ENCODE measurements around the gene CLIC5.

CLIC5 gene

DNA sequence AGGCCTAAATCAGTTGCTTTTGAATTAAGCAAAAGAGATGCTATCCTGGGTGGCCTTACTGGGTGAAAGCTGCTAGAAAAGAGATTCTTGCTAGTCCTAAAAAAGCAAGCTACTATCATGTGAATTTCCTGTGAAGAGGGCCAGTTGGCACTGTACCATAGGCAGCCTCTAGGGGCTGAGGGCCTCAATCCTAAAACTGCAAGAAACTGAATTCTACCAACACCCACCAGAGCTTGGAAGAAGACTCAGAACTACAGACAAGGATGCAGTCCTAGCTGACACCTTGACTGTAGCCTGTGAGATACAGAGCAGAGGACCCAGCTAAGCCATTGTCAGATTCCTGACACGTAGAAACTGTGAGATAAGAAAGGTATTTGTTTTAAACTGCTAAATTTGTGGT, 24.5 kb downstream of the CLIC5 start:
- TF ChIP-seq EP300 (IDR thresholded peaks at IDR 0.05; ENCODE audit: borderline replicate concordance) (no peak), CEBPB (IDR thresholded peaks at IDR 0.05) (no peak), RAD21 (IDR thresholded peaks at IDR 0.05; ENCODE audit: low read depth) (no peak), CREB1 (IDR thresholded peaks at IDR 0.05; ENCODE audit: low read depth) (no peak), TCF12 (IDR thresholded peaks at IDR 0.05; ENCODE audit: low read depth) (no peak), TEAD4 (IDR thresholded peaks at IDR 0.05) (no peak), FOXM1 (IDR thresholded peaks at IDR 0.05; ENCODE audit: borderline replicate concordance, low read depth) (no peak), EGR1 (IDR thresholded peaks at IDR 0.05) (no peak), YY1 (IDR thresholded peaks at IDR 0.05; ENCODE audit: low read depth) (no peak), TAF1 (IDR thresholded peaks at IDR 0.05; ENCODE audit: low read depth) (no peak), ZBTB7A (IDR thresholded peaks at IDR 0.05; ENCODE audit: low read depth) (no peak)
- TF ChIP-seq, protein P1, sequence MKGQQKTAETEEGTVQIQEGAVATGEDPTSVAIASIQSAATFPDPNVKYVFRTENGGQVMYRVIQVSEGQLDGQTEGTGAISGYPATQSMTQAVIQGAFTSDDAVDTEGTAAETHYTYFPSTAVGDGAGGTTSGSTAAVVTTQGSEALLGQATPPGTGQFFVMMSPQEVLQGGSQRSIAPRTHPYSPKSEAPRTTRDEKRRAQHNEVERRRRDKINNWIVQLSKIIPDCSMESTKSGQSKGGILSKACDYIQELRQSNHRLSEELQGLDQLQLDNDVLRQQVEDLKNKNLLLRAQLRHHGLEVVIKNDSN (IDR thresholded peaks at IDR 0.05) = no peak
- TF ChIP-seq, protein P2, sequence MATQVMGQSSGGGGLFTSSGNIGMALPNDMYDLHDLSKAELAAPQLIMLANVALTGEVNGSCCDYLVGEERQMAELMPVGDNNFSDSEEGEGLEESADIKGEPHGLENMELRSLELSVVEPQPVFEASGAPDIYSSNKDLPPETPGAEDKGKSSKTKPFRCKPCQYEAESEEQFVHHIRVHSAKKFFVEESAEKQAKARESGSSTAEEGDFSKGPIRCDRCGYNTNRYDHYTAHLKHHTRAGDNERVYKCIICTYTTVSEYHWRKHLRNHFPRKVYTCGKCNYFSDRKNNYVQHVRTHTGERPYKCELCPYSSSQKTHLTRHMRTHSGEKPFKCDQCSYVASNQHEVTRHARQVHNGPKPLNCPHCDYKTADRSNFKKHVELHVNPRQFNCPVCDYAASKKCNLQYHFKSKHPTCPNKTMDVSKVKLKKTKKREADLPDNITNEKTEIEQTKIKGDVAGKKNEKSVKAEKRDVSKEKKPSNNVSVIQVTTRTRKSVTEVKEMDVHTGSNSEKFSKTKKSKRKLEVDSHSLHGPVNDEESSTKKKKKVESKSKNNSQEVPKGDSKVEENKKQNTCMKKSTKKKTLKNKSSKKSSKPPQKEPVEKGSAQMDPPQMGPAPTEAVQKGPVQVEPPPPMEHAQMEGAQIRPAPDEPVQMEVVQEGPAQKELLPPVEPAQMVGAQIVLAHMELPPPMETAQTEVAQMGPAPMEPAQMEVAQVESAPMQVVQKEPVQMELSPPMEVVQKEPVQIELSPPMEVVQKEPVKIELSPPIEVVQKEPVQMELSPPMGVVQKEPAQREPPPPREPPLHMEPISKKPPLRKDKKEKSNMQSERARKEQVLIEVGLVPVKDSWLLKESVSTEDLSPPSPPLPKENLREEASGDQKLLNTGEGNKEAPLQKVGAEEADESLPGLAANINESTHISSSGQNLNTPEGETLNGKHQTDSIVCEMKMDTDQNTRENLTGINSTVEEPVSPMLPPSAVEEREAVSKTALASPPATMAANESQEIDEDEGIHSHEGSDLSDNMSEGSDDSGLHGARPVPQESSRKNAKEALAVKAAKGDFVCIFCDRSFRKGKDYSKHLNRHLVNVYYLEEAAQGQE (IDR thresholded peaks at IDR 0.05; ENCODE audit: low read depth) = no peak
- TF ChIP-seq, protein P3, sequence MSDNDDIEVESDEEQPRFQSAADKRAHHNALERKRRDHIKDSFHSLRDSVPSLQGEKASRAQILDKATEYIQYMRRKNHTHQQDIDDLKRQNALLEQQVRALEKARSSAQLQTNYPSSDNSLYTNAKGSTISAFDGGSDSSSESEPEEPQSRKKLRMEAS (IDR thresholded peaks at IDR 0.05) = no peak

DNA sequence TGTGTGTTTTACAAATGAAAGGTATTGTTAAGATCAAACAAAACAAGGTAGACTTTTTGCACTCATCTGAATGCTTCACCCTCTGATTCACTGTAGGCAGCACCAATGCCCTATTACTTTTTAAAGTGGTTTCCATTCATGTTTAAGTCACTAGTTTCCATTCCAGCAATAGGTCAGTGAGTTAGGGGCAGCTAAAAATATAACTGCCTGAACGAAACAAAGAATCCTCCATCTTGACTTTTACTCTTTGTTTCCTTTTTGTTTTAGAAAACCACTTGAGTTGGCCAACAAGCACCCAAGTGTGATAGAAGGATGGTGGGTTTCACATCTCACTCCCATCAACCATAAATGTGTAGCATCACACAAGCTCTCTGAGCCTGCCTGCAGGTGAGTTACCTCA, 25.5 kb downstream of the CLIC5 start:
- TF ChIP-seq, protein P1 (IDR thresholded peaks at IDR 0.05) = no peak
- TF ChIP-seq TCF12 (IDR thresholded peaks at IDR 0.05; ENCODE audit: low read depth) (no peak), EP300 (IDR thresholded peaks at IDR 0.05; ENCODE audit: borderline replicate concordance) (no peak), YY1 (IDR thresholded peaks at IDR 0.05; ENCODE audit: low read depth) (no peak)

DNA sequence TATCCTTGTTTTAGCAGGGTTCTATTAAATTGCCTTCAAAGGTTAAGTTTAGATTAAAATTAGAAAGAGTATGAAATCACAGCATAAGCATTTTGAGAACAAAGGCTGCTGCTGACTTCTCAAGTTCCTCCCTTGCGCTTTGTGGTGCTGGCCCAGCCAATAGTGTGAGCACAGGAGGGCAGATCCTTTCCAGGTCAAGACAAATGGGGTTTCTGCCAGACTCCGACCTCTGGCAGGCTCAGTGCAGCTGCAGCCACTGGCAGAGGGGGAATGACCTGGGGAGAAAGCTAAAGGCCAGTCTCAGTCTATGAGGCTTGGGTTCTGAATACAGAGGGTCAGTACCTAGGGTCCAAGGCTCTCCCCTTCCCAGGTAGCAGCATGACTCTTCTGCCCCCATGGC, 27.0 kb downstream of the CLIC5 start:
- TF ChIP-seq TEAD4 (IDR thresholded peaks at IDR 0.05) (no peak), TAF1 (IDR thresholded peaks at IDR 0.05; ENCODE audit: low read depth) (no peak), NFIC (IDR thresholded peaks at IDR 0.05) (no peak)
- TF ChIP-seq, protein P1 (IDR thresholded peaks at IDR 0.05) = no peak
- TF ChIP-seq, protein P2 (IDR thresholded peaks at IDR 0.05; ENCODE audit: low read depth) = no peak

DNA sequence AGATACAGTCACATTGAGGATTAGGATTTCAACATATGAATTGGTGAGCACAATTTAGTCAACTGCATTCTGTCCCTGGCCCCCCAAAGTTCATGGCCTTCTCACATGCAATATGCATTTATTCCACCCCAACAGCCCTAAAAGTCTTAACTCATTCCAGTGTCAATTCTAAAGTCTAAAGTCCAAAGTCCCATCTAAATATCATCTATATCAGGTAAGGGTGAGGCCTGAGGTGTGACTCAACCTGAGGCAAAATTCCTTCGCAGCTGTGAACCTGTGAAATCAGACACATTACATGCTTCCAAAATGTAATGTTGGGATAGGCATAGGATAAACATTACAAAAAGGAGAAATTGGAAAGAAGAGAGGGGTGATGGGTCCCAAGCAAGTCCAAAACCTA, 27.8 kb downstream of the CLIC5 start:
- TF ChIP-seq, protein P3 (IDR thresholded peaks at IDR 0.05) = no peak
- TF ChIP-seq, protein P2 (IDR thresholded peaks at IDR 0.05; ENCODE audit: low read depth) = no peak
- TF ChIP-seq CREB1 (IDR thresholded peaks at IDR 0.05; ENCODE audit: low read depth) = no peak
- TF ChIP-seq YY1 (IDR thresholded peaks at IDR 0.05; ENCODE audit: low read depth) = no peak
- no peak for TF ChIP-seq ZBTB7A (IDR thresholded peaks at IDR 0.05; ENCODE audit: low read depth)

DNA sequence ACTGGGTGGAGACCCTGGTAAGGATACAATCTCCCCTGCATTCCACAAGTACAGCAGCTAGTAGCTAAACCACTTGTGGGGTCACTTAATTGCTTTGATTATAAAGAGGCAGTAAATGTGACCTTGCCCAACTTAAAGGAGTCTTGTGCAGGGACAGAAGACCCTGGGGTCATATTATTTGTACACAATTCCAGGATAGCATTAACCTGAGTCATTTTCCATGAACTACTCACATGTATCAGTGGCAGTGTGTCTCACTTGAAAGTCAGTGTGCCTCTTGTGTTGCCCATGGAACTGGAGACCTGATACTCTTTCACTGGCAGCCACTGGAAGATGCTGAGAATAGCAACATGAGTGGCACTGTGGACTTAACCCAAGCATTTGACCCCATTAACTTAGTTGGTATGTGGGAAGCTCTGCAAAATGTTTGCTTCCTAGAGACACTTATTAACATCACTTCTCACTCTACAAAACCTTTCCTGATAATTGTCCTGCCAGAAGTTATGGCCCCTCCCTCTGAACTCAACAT, 28.9 kb downstream of the CLIC5 start:
- no peak for TF ChIP-seq ZBTB7A (IDR thresholded peaks at IDR 0.05; ENCODE audit: low read depth)
- no peak for TF ChIP-seq EGR1 (IDR thresholded peaks at IDR 0.05)
- TF ChIP-seq FOXM1 (IDR thresholded peaks at IDR 0.05; ENCODE audit: borderline replicate concordance, low read depth) = no peak
- no peak for TF ChIP-seq CEBPB (IDR thresholded peaks at IDR 0.05)
- no peak for TF ChIP-seq TAF1 (IDR thresholded peaks at IDR 0.05; ENCODE audit: low read depth)
- no peak for TF ChIP-seq TEAD4 (IDR thresholded peaks at IDR 0.05)
- TF ChIP-seq EP300 (IDR thresholded peaks at IDR 0.05; ENCODE audit: borderline replicate concordance) = no peak
- TF ChIP-seq, protein P2 (IDR thresholded peaks at IDR 0.05; ENCODE audit: low read depth) = no peak
- TF ChIP-seq RAD21 (IDR thresholded peaks at IDR 0.05; ENCODE audit: low read depth) = no peak
- TF ChIP-seq, protein P3 (IDR thresholded peaks at IDR 0.05) = no peak
- TF ChIP-seq, protein P1 (IDR thresholded peaks at IDR 0.05) = no peak
- TF ChIP-seq NFIC (IDR thresholded peaks at IDR 0.05) = no peak
- TF ChIP-seq CREB1 (IDR thresholded peaks at IDR 0.05; ENCODE audit: low read depth) = no peak
- TF ChIP-seq TCF12 (IDR thresholded peaks at IDR 0.05; ENCODE audit: low read depth) = no peak
- TF ChIP-seq YY1 (IDR thresholded peaks at IDR 0.05; ENCODE audit: low read depth) = no peak
